MCF 10A (cell line): ENCODE data around the gene ARL5C. TPM values are rescaled to one million over a fixed set of nuclear protein-coding genes. Genes with fewer than 3 reads are reported as not detected.

Experiments used
- BruUV-seq: library from RNA; stranded (reverse); fragments of 400-500 nt; replicated peaks from 2 replicates; lab custom pipeline; 2021; lab: Mats Ljungman, UMichigan
- CTCF ChIA-PET: fragments of 300-600 bp; sonication (Branson Sonifier 250); formaldehyde crosslinking; extraction: SDS; loops from one replicate; lab custom pipeline; 2021; ENCODE audit warnings: antibody characterized with exemption, inconsistent platforms; lab: Yijun Ruan, JAX
- POLR2A ChIA-PET: fragments of 300-600, 350-650 bp; sonication (Branson Sonifier 250); formaldehyde crosslinking; extraction: SDS; loops from one replicate; lab custom pipeline; 2020; ENCODE audit warnings: antibody characterized with exemption, inconsistent platforms; lab: Yijun Ruan, JAX
- DNase-seq: peaks from one replicate; pipeline ENCODE4 v3.0.0-alpha.2; 2018; ENCODE audit not compliant: unreplicated experiment
- H3K27ac Mint-ChIP-seq: one replicate; pipeline ENCODE4 v1.8.0; 2022; ENCODE audit warnings: mild to moderate bottlenecking, low read depth, mixed read lengths; ENCODE audit not compliant: unreplicated experiment
- H3K27me3 Mint-ChIP-seq: one replicate; pipeline ENCODE4 v1.8.0; 2022; ENCODE audit warnings: mixed read lengths; ENCODE audit not compliant: insufficient read depth, unreplicated experiment
- H3K36me3 Mint-ChIP-seq: one replicate; pipeline ENCODE4 v1.8.0; 2022; ENCODE audit warnings: mild to moderate bottlenecking, moderate library complexity, mixed read lengths; ENCODE audit not compliant: insufficient read depth, unreplicated experiment
- H3K4me1 Mint-ChIP-seq: one replicate; pipeline ENCODE4 v1.8.0; 2022; ENCODE audit warnings: mixed read lengths; ENCODE audit not compliant: insufficient read depth, unreplicated experiment
- H3K4me3 Mint-ChIP-seq: one replicate; pipeline ENCODE4 v1.8.0; 2022; ENCODE audit warnings: mild to moderate bottlenecking, moderate library complexity, mixed read lengths; ENCODE audit not compliant: unreplicated experiment
- H3K9me3 Mint-ChIP-seq: one replicate; pipeline ENCODE4 v1.8.0; 2022; ENCODE audit warnings: mixed read lengths; ENCODE audit not compliant: unreplicated experiment
- intact Hi-C: fragments of 100-400 bp; cut with micrococcal nuclease; formaldehyde crosslinking; loops from 2 replicates; pipeline ENCODE4 v1.14.1; 2022
- total RNA-seq: library from RNA; stranded (reverse); gene quantifications from 2 replicates; pipeline ENCODE4 v1.2.3, GENCODE V29; 2022
- TF ChIP-seq, protein P1 (sequence below): fragments of 200-600 bp; IDR thresholded peaks from one replicate; pipeline ENCODE4 v1.8.0; 2022; ENCODE audit warnings: antibody characterized with exemption, mild to moderate bottlenecking; ENCODE audit not compliant: unreplicated experiment

The ARL5C gene
- total RNA-seq, 1 experiment from 2014 or later, result not detected

DNA sequence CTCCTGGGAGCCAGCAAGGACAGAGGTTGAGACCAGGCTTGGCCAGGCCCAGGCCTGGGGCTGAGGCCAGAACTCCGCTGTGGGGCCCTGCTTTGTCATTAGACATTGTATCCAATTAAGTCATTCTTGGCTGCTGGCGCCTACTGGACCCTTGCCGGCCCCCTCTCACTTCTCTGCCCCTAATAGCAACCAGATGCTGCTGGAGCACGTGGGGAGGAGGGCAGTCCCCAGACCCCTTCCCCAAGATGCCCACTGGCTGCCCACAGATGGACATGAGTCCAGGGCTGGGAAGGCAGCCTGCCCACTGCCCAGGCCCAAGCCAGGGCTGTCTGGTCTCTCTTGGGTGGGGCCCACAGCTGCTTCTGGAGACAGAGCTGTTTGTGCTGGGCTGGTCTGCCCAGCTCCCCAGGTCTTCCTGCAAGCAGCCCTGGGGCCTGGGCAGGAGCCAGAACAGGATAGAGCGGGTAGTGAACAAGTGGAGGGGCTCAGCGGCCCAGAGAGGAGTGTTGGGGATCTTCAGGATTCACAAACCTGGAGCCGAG is 22.3 kb downstream of the ARL5C start:
- intact Hi-C loops, result no loop called here
- Mint-ChIP-seq H3K4me3 (no peak overlapping the region), H3K27ac (peak overlapping the region; percentile 86), H3K36me3 (peaks cover 5% of the 10 kb centered on the region), H3K9me3 (no peaks in the 10 kb centered on the region), H3K4me1 (peaks cover 34% of the 10 kb centered on the region), H3K27me3 (no peaks in the 10 kb centered on the region)
- POLR2A ChIA-PET, result interaction anchor here (0.6 to 2.0 kb wide), 6 partner anchors 10 to 345 kb away, joined by 3 to 7 read pairs (median 4); no protein-coding TSS in a partner anchor
- CTCF ChIA-PET, result interaction anchor here (0.6 to 2.8 kb wide), 5 partner anchors 10 to 162 kb away, joined by 3 to 21 read pairs (median 3); no protein-coding TSS in a partner anchor
- no TSS peak for BruUV-seq
- TF ChIP-seq, protein P1, sequence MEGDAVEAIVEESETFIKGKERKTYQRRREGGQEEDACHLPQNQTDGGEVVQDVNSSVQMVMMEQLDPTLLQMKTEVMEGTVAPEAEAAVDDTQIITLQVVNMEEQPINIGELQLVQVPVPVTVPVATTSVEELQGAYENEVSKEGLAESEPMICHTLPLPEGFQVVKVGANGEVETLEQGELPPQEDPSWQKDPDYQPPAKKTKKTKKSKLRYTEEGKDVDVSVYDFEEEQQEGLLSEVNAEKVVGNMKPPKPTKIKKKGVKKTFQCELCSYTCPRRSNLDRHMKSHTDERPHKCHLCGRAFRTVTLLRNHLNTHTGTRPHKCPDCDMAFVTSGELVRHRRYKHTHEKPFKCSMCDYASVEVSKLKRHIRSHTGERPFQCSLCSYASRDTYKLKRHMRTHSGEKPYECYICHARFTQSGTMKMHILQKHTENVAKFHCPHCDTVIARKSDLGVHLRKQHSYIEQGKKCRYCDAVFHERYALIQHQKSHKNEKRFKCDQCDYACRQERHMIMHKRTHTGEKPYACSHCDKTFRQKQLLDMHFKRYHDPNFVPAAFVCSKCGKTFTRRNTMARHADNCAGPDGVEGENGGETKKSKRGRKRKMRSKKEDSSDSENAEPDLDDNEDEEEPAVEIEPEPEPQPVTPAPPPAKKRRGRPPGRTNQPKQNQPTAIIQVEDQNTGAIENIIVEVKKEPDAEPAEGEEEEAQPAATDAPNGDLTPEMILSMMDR, result no peak
- DNase-seq, result no peak

- no peak overlapping the region for H3K27ac Mint-ChIP-seq
- H3K27me3 Mint-ChIP-seq, result no peaks in the 10 kb centered on the region
- peaks cover 5% of the 10 kb centered on the region for H3K36me3 Mint-ChIP-seq
- H3K9me3 Mint-ChIP-seq, result no peaks in the 10 kb centered on the region
- BruUV-seq, result no TSS peak
- peaks cover 42% of the 10 kb centered on the region for H3K4me1 Mint-ChIP-seq
- intact Hi-C loops, result no loop called here
- no peak overlapping the region for H3K4me3 Mint-ChIP-seq
- CTCF ChIA-PET, result interaction anchor here (1.5 kb wide), 1 partner anchor 159 kb away, joined by 6 read pairs; no protein-coding TSS in a partner anchor
- TF ChIP-seq, protein P1, result no peak
- DNase-seq, result no peak
- POLR2A ChIA-PET, result no interaction called here
Observed at GRCh38 chr17:39141915-39142664, 23.9 kb downstream of the ARL5C start.

- Mint-ChIP-seq H3K27ac (no peak overlapping the region), H3K9me3 (no peaks in the 10 kb centered on the region), H3K36me3 (peaks cover 5% of the 10 kb centered on the region), H3K4me3 (no peak overlapping the region), H3K27me3 (no peaks in the 10 kb centered on the region), H3K4me1 (peaks cover 42% of the 10 kb centered on the region)
- TF ChIP-seq, protein P1, result no peak
- DNase-seq, result no peak
- BruUV-seq, result no TSS peak
- ChIA-PET CTCF (interaction anchor here (1.9 kb wide), 1 partner anchor 12 kb away, joined by 12 read pairs; no protein-coding TSS in a partner anchor), POLR2A (no interaction called here)
- intact Hi-C loops, result no loop called here
Observed at GRCh38 chr17:39141294-39141693, 24.7 kb downstream of the ARL5C start.

GRCh38 chr17:39139561-39139960 is 26.4 kb downstream of the ARL5C start:
- no TSS peak for BruUV-seq

More at GRCh38 chr17:39139561-39139960, 26.4 kb downstream of the ARL5C start:
- H3K4me1 Mint-ChIP-seq, result peaks cover 31% of the 10 kb centered on the region
- peak overlapping the region; percentile 95 for H3K27ac Mint-ChIP-seq
- H3K27me3 Mint-ChIP-seq, result no peaks in the 10 kb centered on the region
- TF ChIP-seq, protein P1, result no peak
- peaks cover 4% of the 10 kb centered on the region for H3K36me3 Mint-ChIP-seq
- no peak for DNase-seq
- ChIA-PET CTCF (interaction anchor here (1.0 to 1.9 kb wide), 2 partner anchors 14 to 157 kb away, joined by 6 to 12 read pairs; no protein-coding TSS in a partner anchor), POLR2A (interaction anchor here (0.6 to 1.3 kb wide), 3 partner anchors 9 to 922 kb away, joined by 3 to 9 read pairs (median 3); no protein-coding TSS in a partner anchor)
- H3K9me3 Mint-ChIP-seq, result no peaks in the 10 kb centered on the region
- H3K4me3 Mint-ChIP-seq, result no peak overlapping the region
- intact Hi-C loops, result no loop called here
